HG03064 (cell line): ENCODE measurements around the gene KIF5C.

Source experiments
- ATAC-seq: cut with Tn5 transposase; IDR thresholded peaks from one replicate; pipeline ENCODE4 v1.9.1; 2021; ENCODE audit warnings: low read depth; ENCODE audit not compliant: unreplicated experiment

The KIF5C gene

DNA sequence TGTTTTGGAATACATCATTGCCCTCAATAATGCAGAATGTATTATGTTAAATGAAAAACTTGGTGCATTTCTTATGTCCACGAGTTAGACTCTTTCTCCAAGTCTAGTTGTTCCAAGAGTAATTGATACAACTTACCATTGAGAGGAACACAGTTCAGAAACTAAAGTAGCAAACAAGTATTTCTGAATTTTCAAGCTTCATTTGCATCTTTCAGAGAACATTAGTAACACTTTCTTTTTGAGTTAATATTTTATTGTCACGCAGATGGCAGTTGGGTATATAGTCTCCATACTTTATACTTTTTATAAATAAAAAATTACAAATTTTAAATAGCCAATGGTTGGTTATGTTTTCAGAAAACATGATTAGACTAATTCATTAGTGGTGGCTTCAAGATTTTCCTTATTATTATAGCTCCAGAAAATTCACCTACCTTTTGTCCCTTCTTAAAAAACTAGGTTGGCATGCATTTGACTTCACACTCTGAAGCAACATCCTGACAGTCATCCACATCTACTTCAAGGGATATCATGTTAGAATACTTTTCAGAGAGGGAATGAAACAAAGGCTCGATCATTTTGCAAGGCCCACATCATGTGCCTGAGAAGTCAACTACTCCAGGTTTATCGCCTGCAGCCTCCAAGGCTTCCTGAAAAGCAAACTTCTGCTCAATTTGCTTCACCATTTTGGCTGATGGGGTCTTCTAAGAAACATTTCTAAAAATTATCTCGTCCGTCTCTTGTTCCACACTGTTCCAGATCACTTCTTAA lies 193.4 kb downstream of the KIF5C start:
- no peak for ATAC-seq

DNA sequence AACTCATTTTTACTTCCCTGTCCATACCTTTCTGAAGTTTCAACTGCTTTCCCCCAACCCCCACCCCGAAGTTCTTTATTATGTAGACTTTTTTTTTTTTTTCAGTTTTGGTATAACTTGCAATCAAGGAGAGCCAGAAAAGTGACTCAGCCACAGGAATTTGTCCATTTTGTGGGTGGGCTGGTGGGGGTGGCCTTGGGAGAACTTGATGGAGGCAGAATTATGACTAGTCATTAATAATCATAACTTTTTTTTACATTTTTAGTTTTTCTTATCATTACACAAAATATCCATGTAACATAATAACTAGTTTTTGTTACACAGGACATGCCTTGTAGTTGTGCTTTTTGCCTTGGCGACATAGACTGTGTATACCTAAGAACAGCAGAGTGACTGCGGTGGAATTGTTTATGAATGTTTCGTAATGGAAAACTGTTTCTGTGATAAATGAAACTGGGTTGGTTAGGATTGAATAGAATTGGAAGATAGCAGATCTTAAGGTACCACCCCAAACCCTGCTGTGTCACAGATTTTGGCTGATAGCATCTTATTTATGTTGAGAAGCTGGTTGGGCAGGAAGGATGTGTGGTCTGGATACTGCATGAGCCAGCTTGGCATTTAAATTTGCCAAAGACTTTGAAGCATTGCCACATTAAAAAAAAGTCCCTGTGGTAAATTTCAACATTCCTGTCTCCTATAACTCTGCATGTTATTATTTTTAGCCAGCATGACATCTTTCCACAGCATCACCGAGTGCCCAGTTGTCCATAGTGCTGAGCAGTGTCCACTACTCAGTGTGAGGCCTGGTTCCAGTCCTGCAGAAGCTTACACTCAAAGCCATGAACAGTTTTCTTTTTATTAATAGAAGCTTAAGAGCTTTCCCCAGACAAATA lies 194.2 kb downstream of the KIF5C start:
- no peak for ATAC-seq

- ATAC-seq: no peak
Observed at GRCh38 chr2:149070681-149071320, 195.8 kb downstream of the KIF5C start.

GRCh38 chr2:149075105-149075504 lies 200.1 kb downstream of the KIF5C start:
- ATAC-seq: no peak

DNA sequence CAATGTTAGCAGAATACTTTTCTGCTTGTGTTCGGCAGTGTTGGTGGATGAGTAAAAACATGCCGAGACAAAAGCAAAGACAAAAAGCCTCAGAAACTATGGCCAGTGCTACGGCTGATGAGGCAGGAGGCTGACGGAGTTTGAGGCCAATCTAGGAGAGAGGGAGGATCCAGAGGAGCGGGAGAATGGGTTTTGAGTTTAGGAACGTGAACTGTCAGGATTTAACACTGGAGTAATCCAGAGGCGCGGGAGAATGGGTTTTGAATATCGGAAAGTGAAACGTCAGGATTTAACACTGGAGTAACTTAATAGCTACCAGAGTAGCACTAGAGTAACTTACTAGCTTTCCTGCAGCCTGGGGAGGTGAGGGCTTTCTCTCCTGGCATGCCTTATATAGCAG lies 200.8 kb downstream of the KIF5C start:
- ATAC-seq: no peak
